ENCODE results near the gene SEC24D. TPM values are rescaled to one million over a fixed set of nuclear protein-coding genes. Genes with fewer than 3 reads are reported as not detected.

SEC24D gene
- total and polyA plus RNA-seq, 9 of the 15 experiments (the other 6 are each of a cell fraction or from before 2014, with no cell fraction given) = 7.1 to 22.5 (median 11.3) TPM

- Histone ChIP-seq H3K4me2 (ENCODE audit: insufficient read depth, low read length) (no peak overlapping the region), H3K27ac (ENCODE audit: extremely low read depth, low read depth, low read length) (no peak overlapping the region), H3K9me3 (replicated peaks; ENCODE audit: control insufficient read depth, insufficient read depth, low read depth, low read length) (no peaks in the 10 kb centered on the region), H3K4me1 (replicated peaks in 1 of 2; ENCODE audit: control insufficient read depth in 2 of 2, insufficient read depth in 2 of 2, low read length in 2 of 2) (peaks cover 0 to 8% of the 10 kb centered on the region in 2 experiments; a peak in 2 of 5 replicates), H3K9ac (ENCODE audit: insufficient read depth in 1 of 2, low read depth in 2 of 2, low read length in 2 of 2) (no peak overlapping the region), H2AFZ (ENCODE audit: low read depth, low read length) (no peak overlapping the region), H4K20me1 (replicated peaks; ENCODE audit: control insufficient read depth, insufficient read depth, low read length) (no peaks in the 10 kb centered on the region), H3K9me1 (ENCODE audit: control insufficient read depth, insufficient read depth, low read length) (no peaks in the 10 kb centered on the region), H3K36me3 (ENCODE audit: control insufficient read depth, insufficient read depth, low read length) (peaks cover 36% of the 10 kb centered on the region), H3K27me3 (ENCODE audit: control insufficient read depth in 2 of 2, insufficient read depth in 2 of 2, low read length in 2 of 2) (no peaks in the 10 kb centered on the region), H3K79me2 (ENCODE audit: control insufficient read depth, insufficient read depth, low read length) (no peaks in the 10 kb centered on the region), H3K4me3 (no peak overlapping the region)
- ChIA-PET POLR2A (no interaction called here), CTCF (ENCODE audit: low intra/inter-chr PET ratio) (interaction anchor here (0.6 kb wide), 1 partner anchor 83 kb away, joined by 3 read pairs; no protein-coding TSS in a partner anchor)
- FAIRE-seq (no peak), ATAC-seq (no peak), DNase-seq (ENCODE audit: extremely low read depth in 1 of 4, low spot score in 3 of 4) (no peak)
- in situ Hi-C loops (cut with MboI) = no loop called here
- BruUV-seq (replicated peaks) = no TSS peak
- no peak for TF ChIP-seq DNMT1 (IDR thresholded peaks at IDR 0.05)
- intact Hi-C loops (cut with micrococcal nuclease) = no loop called here
- WGBS (ENCODE audit: insufficient coverage, low coverage, missing lambda C conversion rate) = 84% methylated on average over 2 of the region's 2 CpGs
Observed at GRCh38 chr4:118761397-118762016, 74.4 kb downstream of the SEC24D start.

DNA sequence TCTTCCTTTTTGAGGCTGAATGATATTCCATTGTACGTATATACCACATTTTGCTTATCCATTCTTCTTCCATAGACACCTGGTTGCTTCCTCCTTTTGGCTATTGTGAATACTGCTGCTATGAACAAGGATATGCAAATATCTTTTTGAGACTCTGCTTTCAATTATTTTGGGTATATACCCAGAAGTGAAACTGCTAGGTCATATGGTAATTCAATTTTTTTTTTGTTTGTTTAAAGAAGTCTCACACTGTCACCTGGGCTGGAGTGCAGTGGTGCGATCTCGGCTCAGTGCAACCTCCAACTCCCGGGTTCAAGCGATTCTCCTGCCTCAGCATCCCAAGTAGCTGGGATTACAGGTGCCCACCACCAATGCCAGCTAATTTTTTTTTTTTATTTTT lies 75.4 kb downstream of the SEC24D start:
- intact Hi-C loops (cut with micrococcal nuclease) (no loop called here), in situ Hi-C loops (cut with MboI) (no loop called here)
- CTCF ChIA-PET (ENCODE audit: low intra/inter-chr PET ratio) = no interaction called here
- TF ChIP-seq, protein P1, sequence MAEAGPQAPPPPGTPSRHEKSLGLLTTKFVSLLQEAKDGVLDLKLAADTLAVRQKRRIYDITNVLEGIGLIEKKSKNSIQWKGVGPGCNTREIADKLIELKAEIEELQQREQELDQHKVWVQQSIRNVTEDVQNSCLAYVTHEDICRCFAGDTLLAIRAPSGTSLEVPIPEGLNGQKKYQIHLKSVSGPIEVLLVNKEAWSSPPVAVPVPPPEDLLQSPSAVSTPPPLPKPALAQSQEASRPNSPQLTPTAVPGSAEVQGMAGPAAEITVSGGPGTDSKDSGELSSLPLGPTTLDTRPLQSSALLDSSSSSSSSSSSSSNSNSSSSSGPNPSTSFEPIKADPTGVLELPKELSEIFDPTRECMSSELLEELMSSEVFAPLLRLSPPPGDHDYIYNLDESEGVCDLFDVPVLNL (CRISPR knock-in tag; IDR thresholded peaks at IDR 0.05; ENCODE audit: low read depth) = no peak
- no peak for TF ChIP-seq KLF13 (tag; IDR thresholded peaks at IDR 0.05; ENCODE audit: borderline replicate concordance, low read depth)
- no peak for TF ChIP-seq SAP30 (IDR thresholded peaks at IDR 0.05; ENCODE audit: borderline replicate concordance, insufficient read depth, low read depth, low read length, poor library complexity, severe bottlenecking)
- TF ChIP-seq GATAD2B (IDR thresholded peaks at IDR 0.05; ENCODE audit: borderline replicate concordance) = no peak
- TF ChIP-seq, protein P2, sequence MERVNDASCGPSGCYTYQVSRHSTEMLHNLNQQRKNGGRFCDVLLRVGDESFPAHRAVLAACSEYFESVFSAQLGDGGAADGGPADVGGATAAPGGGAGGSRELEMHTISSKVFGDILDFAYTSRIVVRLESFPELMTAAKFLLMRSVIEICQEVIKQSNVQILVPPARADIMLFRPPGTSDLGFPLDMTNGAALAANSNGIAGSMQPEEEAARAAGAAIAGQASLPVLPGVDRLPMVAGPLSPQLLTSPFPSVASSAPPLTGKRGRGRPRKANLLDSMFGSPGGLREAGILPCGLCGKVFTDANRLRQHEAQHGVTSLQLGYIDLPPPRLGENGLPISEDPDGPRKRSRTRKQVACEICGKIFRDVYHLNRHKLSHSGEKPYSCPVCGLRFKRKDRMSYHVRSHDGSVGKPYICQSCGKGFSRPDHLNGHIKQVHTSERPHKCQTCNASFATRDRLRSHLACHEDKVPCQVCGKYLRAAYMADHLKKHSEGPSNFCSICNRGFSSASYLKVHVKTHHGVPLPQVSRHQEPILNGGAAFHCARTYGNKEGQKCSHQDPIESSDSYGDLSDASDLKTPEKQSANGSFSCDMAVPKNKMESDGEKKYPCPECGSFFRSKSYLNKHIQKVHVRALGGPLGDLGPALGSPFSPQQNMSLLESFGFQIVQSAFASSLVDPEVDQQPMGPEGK (CRISPR knock-in tag; IDR thresholded peaks at IDR 0.05; ENCODE audit: borderline replicate concordance) = no peak
- TF ChIP-seq POLR3G (IDR thresholded peaks at IDR 0.05; ENCODE audit: extremely low read depth, insufficient read length, insufficient replicate concordance) = no peak
- TF ChIP-seq SLC30A9 (CRISPR knock-in tag; IDR thresholded peaks at IDR 0.05) = no peak
- no peak for TF ChIP-seq SNAPC5 (CRISPR knock-in tag; IDR thresholded peaks at IDR 0.05)
- TF ChIP-seq, protein P3, sequence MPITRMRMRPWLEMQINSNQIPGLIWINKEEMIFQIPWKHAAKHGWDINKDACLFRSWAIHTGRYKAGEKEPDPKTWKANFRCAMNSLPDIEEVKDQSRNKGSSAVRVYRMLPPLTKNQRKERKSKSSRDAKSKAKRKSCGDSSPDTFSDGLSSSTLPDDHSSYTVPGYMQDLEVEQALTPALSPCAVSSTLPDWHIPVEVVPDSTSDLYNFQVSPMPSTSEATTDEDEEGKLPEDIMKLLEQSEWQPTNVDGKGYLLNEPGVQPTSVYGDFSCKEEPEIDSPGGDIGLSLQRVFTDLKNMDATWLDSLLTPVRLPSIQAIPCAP (CRISPR knock-in tag; IDR thresholded peaks at IDR 0.05; ENCODE audit: borderline replicate concordance) = no peak
- no peak overlapping the region for H3K9ac ChIP-seq (ENCODE audit: insufficient read depth in 1 of 2, low read depth in 2 of 2, low read length in 2 of 2)
- H3K4me1 ChIP-seq (replicated peaks in 1 of 2; ENCODE audit: control insufficient read depth in 2 of 2, insufficient read depth in 2 of 2, low read length in 2 of 2) = no peaks in the 10 kb centered on the region; a peak in 1 of 5 replicates
- no peaks in the 10 kb centered on the region for H3K27me3 ChIP-seq (ENCODE audit: control insufficient read depth in 2 of 2, insufficient read depth in 2 of 2, low read length in 2 of 2)
- H3K27ac ChIP-seq (ENCODE audit: extremely low read depth, low read depth, low read length) = no peak overlapping the region
- no TSS peak for BruUV-seq (replicated peaks)
- no peak overlapping the region for H2AFZ ChIP-seq (ENCODE audit: low read depth, low read length)
- H4K20me1 ChIP-seq (replicated peaks; ENCODE audit: control insufficient read depth, insufficient read depth, low read length) = no peaks in the 10 kb centered on the region
- no peaks in the 10 kb centered on the region for H3K9me3 ChIP-seq (replicated peaks; ENCODE audit: control insufficient read depth, insufficient read depth, low read depth, low read length)
- H3K9me1 ChIP-seq (ENCODE audit: control insufficient read depth, insufficient read depth, low read length) = no peaks in the 10 kb centered on the region
- no peak overlapping the region for H3K4me3 ChIP-seq
- DNase-seq (ENCODE audit: extremely low read depth in 1 of 4, low spot score in 3 of 4) (no peak), ATAC-seq (no peak), FAIRE-seq (no peak)
- H3K36me3 ChIP-seq (ENCODE audit: control insufficient read depth, insufficient read depth, low read length) = peaks cover 28% of the 10 kb centered on the region
- H3K4me2 ChIP-seq (ENCODE audit: insufficient read depth, low read length) = no peak overlapping the region
- POLR2A ChIA-PET = interaction anchor here (0.6 kb wide), 1 partner anchor 407 kb away, joined by 4 read pairs; no protein-coding TSS in a partner anchor
- WGBS (ENCODE audit: insufficient coverage, low coverage, missing lambda C conversion rate) = 92% methylated on average over 4 of the region's 5 CpGs
- no peaks in the 10 kb centered on the region for H3K79me2 ChIP-seq (ENCODE audit: control insufficient read depth, insufficient read depth, low read length)
